GM19468 (cell line): ENCODE results near the gene ADGRD2.

ENCODE experiments used
- ATAC-seq: cut with Tn5 transposase; IDR thresholded peaks from one replicate; pipeline ENCODE4 v1.9.1; 2021; ENCODE audit warnings: mild to moderate bottlenecking, moderate library complexity, moderate number of reproducible peaks; ENCODE audit not compliant: unreplicated experiment; ENCODE audit errors: extremely low read depth

Gene ADGRD2

GRCh38 chr9:124493794-124494479 lies 43.7 kb downstream of the ADGRD2 start:
- ATAC-seq = no peak

DNA sequence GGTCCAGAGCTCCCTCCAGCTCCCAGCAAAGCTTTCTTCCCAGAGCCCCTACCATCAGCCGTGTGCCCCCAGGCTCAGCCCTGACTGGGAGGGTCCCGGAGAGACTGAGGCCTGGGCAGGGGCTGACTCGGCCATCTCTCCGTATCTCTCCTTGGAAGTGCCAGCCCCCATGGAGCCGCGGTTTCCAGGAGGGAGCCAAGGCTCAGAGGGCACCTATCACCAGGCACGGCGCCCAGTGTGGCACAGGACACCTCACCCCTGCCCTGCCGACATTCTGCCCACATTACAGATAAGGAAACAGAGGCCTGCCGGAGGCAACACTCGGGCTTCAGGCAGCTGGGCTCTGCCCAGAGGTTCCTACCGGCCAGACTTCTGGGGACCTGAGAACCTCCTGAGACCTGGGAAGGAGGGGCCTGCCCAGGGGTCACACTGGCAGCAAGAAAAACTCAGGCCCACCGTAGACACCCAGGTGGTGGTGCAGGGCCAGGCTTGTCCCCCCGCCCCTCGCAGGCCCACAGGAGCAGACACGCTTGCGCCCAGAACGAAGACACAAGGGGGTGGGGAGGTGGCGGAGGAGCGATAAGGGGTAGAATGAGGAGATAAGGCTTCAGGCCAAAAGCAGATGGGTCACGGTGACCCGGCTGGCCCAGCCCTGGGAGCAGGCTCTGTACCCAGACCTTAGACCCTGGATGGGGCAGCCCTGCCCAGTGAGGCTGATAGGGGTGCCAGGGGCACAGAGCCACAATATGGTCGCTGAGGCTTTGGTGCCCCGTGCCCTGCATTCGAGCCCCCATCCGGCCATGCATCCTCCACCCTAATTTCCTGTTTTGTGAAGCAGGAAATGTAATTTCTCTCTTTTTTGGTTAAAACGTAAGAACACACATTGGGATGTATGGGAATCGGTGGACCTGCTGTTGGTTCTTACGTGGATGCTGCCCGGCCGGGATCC lies 45.1 kb downstream of the ADGRD2 start:
- ATAC-seq = no peak

DNA sequence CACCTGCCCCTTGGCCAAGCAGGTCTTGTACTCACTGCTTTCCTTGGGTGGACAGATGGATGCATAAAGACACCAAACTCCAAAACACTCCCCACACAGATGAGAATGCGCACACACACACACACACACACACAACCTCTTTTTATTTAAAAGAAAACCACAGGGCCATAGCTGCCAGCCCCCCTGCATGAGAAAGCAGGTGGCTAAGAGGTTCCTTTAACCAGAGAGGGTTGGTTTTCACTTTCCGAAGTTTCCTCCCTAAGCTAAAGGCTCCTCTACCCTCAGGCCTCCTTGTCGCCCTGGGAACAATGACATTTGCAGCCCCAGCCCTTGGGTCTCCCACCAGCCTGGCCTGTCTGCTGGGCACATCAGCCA lies 45.8 kb downstream of the ADGRD2 start:
- ATAC-seq = no peak

GRCh38 chr9:124496463-124496862 lies 46.2 kb downstream of the ADGRD2 start:
- ATAC-seq = no peak

DNA sequence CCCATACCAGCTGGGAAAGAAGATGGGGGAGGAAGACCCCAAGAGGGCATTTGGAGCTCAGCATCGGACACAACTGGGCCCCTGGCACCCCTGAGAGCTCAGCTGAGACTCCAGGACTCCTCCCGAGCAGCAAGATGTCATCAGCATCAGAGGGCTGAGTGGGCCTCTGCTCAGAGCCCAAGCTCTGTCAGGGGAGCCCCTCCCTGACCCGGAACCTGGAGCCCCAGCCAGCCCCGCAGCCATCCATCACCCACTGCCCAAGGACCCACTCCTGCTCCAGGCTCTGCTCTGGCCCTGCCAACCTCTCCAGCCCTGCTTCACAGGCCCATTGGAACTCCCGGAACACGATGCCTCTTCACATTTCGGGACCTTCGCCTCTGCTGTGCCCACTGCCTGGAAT lies 47.2 kb downstream of the ADGRD2 start:
- no peak for ATAC-seq

DNA sequence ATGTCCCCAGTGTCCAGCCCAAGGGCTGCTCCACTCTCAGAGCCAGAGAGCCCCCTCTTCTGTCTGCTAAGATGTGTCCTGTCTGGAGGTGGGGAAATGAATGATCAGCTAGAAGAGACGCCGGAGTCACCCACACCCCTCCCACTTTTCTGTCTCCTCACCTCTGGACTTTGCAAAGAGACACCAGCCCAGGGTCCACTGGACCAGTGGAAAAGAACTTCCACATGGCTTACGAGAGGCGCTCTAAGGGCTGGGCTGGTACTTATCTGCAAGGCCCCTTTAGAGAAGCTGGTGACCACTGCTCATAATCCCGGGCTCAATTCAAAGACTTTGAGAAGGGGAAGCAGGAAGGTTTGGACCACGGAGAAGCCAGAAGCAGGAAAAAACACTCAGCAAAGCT lies 47.8 kb downstream of the ADGRD2 start:
- no peak for ATAC-seq

DNA sequence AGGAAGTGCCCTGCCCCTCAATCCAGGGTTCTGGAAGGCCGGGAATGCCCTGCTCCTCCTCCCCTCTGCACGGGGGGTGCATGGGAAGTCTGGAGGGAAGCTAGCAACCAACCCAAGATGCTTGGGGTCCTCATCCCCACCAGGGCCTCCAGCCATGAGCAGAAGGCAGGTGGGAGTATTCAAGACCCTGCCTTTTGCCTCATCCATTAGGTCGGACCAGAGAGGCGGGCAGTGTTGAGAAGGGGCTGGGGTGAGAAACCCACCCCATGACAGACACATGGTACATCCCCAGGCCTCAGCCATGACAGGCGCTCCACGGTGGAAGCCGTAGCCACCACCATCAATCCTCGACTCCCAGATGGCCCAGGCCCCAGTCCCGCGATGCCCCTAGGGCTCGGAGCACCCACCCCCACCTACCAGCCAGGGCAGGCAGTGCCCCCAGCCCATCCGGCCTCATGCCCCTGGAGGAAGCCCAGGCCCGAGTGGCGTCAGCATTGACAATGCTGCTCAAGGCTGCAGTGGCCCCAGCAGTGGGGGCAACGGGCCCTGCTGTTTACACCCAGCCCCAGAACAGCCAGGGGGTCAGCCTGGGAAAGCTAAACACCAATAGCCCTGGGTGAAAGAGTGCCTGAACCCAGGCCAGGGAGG lies 48.4 kb downstream of the ADGRD2 start:
- no peak for ATAC-seq

DNA sequence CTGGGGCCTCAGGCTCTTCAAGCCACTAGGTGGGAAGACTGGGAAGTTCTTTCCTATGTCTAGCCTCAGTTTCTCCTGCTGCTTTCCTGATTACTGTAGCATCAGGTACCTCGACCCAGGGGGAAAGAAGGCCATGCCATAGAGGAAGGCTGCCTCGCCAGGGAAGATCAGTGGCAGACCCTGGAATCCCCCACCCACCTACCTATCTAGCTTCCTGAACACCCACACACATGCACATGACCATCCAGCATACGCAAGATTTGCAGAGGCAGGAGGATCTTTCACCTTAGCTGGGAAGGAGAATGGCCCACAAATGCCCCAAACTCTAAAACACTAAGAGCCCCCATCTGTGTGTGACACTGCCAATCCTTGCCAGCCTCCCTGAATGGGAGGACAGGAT lies 49.0 kb downstream of the ADGRD2 start:
- no peak for ATAC-seq

DNA sequence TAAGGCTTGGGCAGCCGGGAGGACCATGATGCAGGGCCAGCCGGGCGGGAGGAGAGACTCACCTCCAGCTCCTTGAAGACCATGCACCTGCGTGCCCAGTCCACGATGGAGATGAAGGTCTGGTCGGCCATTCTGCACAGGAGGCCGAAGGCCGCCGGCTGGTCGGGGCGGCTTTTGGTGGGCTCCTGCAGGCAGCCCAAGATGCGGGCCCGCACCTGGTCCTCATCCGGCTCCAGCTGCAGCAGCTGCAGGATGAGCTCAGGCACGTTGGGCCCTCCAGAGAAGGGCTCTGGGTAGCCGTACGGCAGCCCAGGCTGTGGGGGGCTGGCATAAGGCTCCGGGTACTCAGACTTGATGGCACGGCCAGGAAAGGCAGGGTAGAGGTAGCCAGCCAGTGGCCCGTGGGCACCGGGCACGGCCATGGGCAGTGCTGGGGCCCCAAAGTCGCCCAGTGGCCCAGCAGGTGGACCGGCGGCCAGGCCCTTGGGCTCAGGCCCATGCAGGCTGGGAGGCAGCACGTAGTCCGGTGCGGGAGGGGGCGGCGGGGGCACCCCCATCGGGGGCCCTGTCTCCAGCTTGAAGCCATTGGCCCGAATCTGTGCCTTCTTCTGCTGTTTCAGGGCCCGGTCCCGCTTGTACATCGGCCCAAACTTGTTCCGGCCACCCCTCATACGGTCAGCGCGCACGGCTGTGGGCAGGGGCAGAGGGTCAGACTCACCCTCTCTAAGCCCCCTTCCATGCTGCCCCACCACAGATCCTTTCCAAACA lies 50.0 kb downstream of the ADGRD2 start:
- no peak for ATAC-seq

DNA sequence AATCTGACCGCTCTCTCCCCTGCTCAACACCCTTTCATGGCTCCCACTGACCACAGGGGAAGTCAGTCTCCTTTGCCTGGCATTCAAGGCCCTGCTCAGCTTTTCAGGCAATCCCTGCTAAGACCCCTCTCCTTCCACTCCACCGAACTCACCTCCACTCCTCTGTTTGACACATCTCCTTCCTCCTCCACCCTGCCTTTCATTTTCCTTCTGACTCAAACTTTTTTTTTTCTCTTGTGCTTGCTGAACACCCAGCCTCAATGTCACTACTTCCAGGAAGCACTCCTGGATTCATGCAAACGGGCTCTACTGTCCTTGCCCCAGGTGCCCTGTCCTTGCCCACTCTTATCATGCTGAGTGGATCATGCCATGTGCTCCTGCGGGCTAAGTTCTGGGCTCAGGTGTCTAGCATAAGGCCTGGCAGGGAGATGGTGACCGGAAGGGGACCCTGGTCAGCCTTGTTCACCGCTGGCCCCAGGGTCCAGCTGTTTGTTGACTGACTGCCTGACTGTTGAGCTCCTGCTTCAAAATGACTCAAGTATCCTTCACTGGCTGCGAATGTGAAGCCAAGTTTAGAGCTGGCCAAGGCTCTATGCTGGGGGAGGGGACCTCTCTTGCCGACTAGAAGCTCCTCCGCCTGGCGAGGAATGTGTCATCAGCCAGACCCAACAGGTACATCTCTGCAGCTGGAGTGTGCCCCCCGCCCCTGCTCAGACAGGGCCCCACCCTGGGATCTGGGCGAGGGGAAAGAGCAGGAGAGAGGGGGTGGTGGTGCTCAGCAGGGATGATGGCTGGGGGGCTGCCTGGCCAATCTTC lies 50.8 kb downstream of the ADGRD2 start:
- ATAC-seq = no peak

- ATAC-seq = no peak
These were observed 51.6 kb downstream of the ADGRD2 start for GRCh38 chr9:124501771-124502320.

- no peak for ATAC-seq
These were observed 52.8 kb downstream of the ADGRD2 start for GRCh38 chr9:124502711-124503702.

DNA sequence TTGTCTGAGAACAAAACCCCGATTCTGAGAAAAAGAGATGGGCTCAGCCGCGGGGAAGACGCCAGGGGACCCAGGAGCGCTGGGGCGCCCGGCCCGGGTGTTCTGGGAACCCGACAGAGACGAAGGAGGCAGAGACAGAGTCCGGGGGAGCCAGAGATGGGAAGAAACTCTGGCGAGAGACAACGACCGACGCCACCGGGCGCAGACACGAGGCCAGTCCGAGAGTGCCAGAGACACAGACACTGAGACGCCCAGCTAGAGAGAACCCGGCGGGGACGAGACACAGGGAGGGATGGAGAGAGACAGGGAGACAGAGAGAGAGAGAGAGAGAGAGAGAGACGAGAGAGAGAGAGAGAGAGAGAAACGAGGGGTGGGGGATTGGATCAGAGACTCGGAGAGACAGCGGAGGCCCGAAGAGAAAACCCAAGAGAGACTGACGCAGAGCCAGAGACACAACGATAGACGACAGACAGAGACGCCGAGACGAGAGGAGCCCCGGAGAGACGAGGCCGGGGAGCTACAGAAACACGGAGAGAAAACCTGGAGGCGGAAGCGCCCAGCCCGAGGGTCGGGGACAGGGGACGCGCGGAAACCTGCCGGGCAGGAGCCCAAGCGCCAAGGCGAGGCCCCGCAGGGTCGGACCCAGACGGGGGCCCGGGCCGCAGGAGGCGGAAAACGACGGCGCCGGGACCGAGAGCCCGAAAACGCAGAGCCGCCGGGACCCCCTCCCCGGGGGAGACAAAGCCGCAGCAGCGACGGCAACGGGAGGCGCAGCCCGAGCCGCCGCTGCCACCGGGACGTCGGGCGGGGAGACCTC lies 53.7 kb downstream of the ADGRD2 start:
- no peak for ATAC-seq

DNA sequence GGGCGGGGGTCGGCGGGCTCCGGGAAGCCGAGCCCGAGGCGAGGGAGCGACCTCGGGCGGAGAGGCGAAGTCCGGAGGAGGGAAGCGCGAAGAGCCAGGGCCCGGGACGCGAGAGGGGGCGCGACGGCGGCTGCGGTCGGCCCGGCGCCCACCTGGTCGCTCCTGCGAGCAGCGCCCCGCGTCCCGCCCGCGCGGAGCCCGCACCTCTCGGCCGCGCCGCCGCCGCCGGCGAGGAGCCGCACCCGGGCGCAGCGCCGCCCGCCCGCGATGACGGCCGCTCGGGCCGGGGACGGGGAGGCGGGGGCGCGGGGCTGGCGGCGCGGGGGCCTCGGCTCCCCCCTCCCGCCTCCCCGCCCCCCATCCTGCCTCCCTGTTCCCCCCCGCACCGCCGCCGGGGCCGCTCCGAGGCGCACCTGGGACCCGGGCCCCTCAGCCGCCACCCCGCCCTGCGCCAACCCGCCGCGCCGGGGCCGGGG lies 54.3 kb downstream of the ADGRD2 start:
- ATAC-seq = no peak

DNA sequence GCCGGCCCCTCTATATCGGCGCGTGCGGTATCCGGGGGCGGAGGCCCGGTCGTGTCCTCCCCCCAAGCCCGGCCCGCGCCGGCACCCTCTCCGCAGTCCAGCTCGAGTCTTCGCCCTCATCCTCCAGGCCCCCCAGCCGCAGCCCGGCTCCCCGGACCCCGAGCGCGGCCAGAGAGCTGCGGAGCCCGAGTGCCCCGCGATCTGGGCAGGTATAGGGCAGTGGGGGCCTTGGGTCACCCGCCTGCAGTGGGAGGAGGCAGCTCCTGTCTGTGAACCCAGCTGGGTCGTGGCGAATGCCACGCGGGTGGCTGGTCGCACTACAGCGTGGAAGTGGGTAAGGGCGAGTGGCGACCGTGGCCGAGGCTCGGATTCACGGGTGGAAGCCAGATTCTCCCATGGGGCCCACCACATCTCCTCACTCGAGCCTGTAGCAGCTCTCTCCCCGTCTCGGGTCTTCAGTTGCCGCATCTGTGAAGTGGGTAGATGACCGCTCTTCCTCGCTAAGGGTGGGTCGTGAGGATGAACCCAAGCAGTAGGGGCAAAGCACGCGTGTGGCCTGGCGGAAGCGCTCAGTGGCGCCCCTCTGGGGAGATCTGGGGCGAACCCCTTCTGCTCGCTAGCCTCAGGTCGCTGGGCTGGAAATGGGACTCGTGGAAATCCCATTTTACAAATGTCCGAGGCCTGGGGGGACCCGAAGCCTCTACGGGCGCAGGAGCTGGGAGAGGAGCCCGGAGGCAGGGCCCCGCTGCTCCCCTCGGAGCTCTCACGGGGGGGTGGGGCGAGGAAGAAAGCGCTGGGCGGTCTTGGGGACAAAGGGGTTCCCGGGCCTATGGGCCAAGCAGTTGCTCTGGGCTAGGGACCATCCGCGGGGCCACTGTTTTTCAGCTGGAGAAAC lies 55.0 kb downstream of the ADGRD2 start:
- ATAC-seq = no peak

DNA sequence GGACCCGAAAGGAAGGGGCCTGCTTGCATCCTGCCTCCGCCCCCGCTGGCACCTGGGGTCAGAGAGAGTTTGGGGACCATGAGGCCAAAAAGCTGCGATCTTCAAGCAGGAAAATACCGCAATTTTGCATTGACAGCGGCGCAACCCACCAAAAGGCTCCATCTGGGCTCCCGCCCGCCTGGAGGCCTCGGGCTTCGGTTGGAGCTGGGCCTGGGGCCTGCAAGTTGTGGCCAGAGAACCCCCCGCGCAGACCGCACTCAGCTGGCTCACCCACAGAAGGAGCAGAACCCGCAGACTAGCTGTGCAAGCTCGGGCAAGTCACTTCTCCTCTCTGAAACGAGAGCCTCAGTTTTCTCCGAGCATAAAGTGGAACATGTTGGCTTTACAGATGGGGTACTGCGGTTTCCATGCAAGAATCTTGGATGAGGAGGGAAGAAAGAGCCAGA lies 55.7 kb downstream of the ADGRD2 start:
- ATAC-seq = no peak
